ENCODE data around the gene CNOT10. TPM values are rescaled to one million over a fixed set of nuclear protein-coding genes. Genes with fewer than 3 reads are reported as not detected.

CNOT10 gene
- polyA plus RNA-seq, 1 of the 3 experiments (the other 2 are of a cell fraction) = 23.5 TPM

- Histone ChIP-seq H3K9me2 (no peaks in the 10 kb centered on the region), H3K27ac (ENCODE audit: low read depth in 2 of 2, low read length in 1 of 2) (no peak overlapping the region), H2AFZ (ENCODE audit: low read depth) (no peak overlapping the region; the same call in 1 of the 2 replicates), H3K9me3 (no peaks in the 10 kb centered on the region), H3F3A (replicated peaks; ENCODE audit: insufficient read depth) (no peaks in the 10 kb centered on the region), H3K36me3 (replicated peaks in 1 of 2; ENCODE audit: control insufficient read depth in 1 of 2, insufficient read depth in 2 of 2, low read length in 1 of 2) (no peaks in the 10 kb centered on the region), H3K9ac (no peak overlapping the region), H4K20me1 (ENCODE audit: insufficient read depth) (no peaks in the 10 kb centered on the region), H3K4me1 (ENCODE audit: control insufficient read depth in 1 of 2, insufficient read depth in 2 of 2, low read depth in 1 of 2, low read length in 1 of 2) (no peaks in the 10 kb centered on the region; a peak in 1 of 4 replicates), H3K27me3 (ENCODE audit: insufficient read depth) (peaks cover 71% of the 10 kb centered on the region), H3K4me3 (ENCODE audit: low read depth in 2 of 2, low read length in 1 of 2) (no peak overlapping the region; a peak in 1 of 4 replicates), H3K79me2 (ENCODE audit: insufficient read depth) (no peaks in the 10 kb centered on the region), H3K4me2 (no peak overlapping the region)
- TF ChIP-seq YY1 (IDR thresholded peaks at IDR 0.05; ENCODE audit: low read depth) = no peak
- TF ChIP-seq ELF1 (IDR thresholded peaks at IDR 0.05) = no peak
- TF ChIP-seq FOXM1 (IDR thresholded peaks at IDR 0.05; ENCODE audit: low read depth) = no peak
- no peak for TF ChIP-seq EZH2phosphoT487 (IDR thresholded peaks at IDR 0.05; ENCODE audit: borderline replicate concordance, low read depth)
- WGBS (ENCODE audit: low lambda C conversion rate) = 23% methylated on average over 26 of the region's 111 CpGs
- ChIA-PET CTCF (no interaction called here), POLR2A (no interaction called here)
- peak; percentile 61 for DNase-seq
These were observed 133.4 kb downstream of the CNOT10 start for GRCh38 chr3:32818229-32818969.

- Histone ChIP-seq H4K20me1 (ENCODE audit: insufficient read depth) (no peaks in the 10 kb centered on the region), H3K79me2 (ENCODE audit: insufficient read depth) (no peaks in the 10 kb centered on the region), H3K9me2 (no peaks in the 10 kb centered on the region), H3K4me1 (ENCODE audit: control insufficient read depth in 1 of 2, insufficient read depth in 2 of 2, low read depth in 1 of 2, low read length in 1 of 2) (no peaks in the 10 kb centered on the region; a peak in 1 of 4 replicates), H3K9me3 (no peaks in the 10 kb centered on the region), H3K27ac (ENCODE audit: low read depth in 2 of 2, low read length in 1 of 2) (no peak overlapping the region), H3K9ac (no peak overlapping the region), H3K4me2 (no peak overlapping the region), H3K27me3 (ENCODE audit: insufficient read depth) (peaks cover 71% of the 10 kb centered on the region), H3F3A (replicated peaks; ENCODE audit: insufficient read depth) (no peaks in the 10 kb centered on the region), H3K36me3 (replicated peaks in 1 of 2; ENCODE audit: control insufficient read depth in 1 of 2, insufficient read depth in 2 of 2, low read length in 1 of 2) (no peaks in the 10 kb centered on the region), H2AFZ (ENCODE audit: low read depth) (no peak overlapping the region), H3K4me3 (ENCODE audit: low read depth in 2 of 2, low read length in 1 of 2) (no peak overlapping the region)
- 86% methylated on average over 25 of the region's 25 CpGs for WGBS (ENCODE audit: low lambda C conversion rate)
- DNase-seq = no peak
- ChIA-PET CTCF (no interaction called here), POLR2A (no interaction called here)
- TF ChIP-seq YY1 (IDR thresholded peaks at IDR 0.05; ENCODE audit: low read depth) = no peak
- no peak for TF ChIP-seq EP300 (IDR thresholded peaks at IDR 0.05; ENCODE audit: borderline replicate concordance in 1 of 2, low read depth in 1 of 2, low read length in 1 of 2)
- TF ChIP-seq PBX3 (IDR thresholded peaks at IDR 0.05) = no peak
- no peak for TF ChIP-seq IRF3 (IDR thresholded peaks at IDR 0.05; ENCODE audit: low read depth, low read length)
- no peak for TF ChIP-seq SIN3A (IDR thresholded peaks at IDR 0.05; ENCODE audit: borderline replicate concordance, low read depth, low read length)
- no peak for TF ChIP-seq RCOR1 (IDR thresholded peaks at IDR 0.05; ENCODE audit: low read length)
- no peak for TF ChIP-seq JUND (IDR thresholded peaks at IDR 0.05)
- no peak for TF ChIP-seq FOSL2 (IDR thresholded peaks at IDR 0.05; ENCODE audit: borderline replicate concordance, low read depth)
- no peak for TF ChIP-seq RXRA (IDR thresholded peaks at IDR 0.05; ENCODE audit: borderline replicate concordance, low read depth)
- no peak for TF ChIP-seq GATA2 (CRISPR knock-in tag; IDR thresholded peaks at IDR 0.05)
- TF ChIP-seq SMC3 (IDR thresholded peaks at IDR 0.05; ENCODE audit: low read depth, low read length) = no peak
- no peak for TF ChIP-seq FOXJ3 (CRISPR knock-in tag; IDR thresholded peaks at IDR 0.05)
- TF ChIP-seq TAF1 (IDR thresholded peaks at IDR 0.05; ENCODE audit: borderline replicate concordance, low read depth, low read length) = no peak
These were observed 134.1 kb downstream of the CNOT10 start for GRCh38 chr3:32818970-32819511.
